Cardiac septum (tissue), 1 donor: Measurements from ENCODE around the gene AFAP1. TPM values are rescaled to one million over a fixed set of nuclear protein-coding genes. Genes with fewer than 3 reads are reported as not detected.

Source experiments
- DNase-seq: peaks from one replicate; pipeline ENCODE4 v3.0.0-alpha.2; 2020; ENCODE audit warnings: low spot score
- intact Hi-C: fragments of 100-400 bp; cut with DNase I; formaldehyde crosslinking; loops from one replicate; pipeline ENCODE4 v1.14.0; 2022
- total RNA-seq: library from RNA; stranded (reverse); fragmentation: NEBNext Ultra II Directional; extraction: Animal tissue kit (Norgen Biotek cat#: 25700); gene quantifications from one replicate; pipeline ENCODE4 v1.2.1, GENCODE V29; 2021
- donor health status: DM: no; HTN: no; CAD: no.

The AFAP1 gene
- total RNA-seq, 1 donor from 2014 or later: 8.7 TPM

- DNase-seq: no peak
- intact Hi-C loops: no loop called here
These were observed 181.9 kb downstream of the AFAP1 start for GRCh38 chr4:7757501-7758471.

GRCh38 chr4:7756561-7757355 lies 182.9 kb downstream of the AFAP1 start:
- intact Hi-C loops: no loop called here
- no peak for DNase-seq

- no peak for DNase-seq
- intact Hi-C loops: no loop called here
These were observed 183.6 kb downstream of the AFAP1 start for GRCh38 chr4:7756071-7756470.

- no peak for DNase-seq
- intact Hi-C loops: no loop called here
These were observed 184.1 kb downstream of the AFAP1 start for GRCh38 chr4:7755561-7755960.

- DNase-seq: no peak
- intact Hi-C loops: no loop called here
These were observed 184.9 kb downstream of the AFAP1 start for GRCh38 chr4:7754565-7755262.

GRCh38 chr4:7753931-7754465 lies 185.7 kb downstream of the AFAP1 start:
- DNase-seq: no peak
- intact Hi-C loops: no loop called here

GRCh38 chr4:7753271-7753670 lies 186.4 kb downstream of the AFAP1 start:
- no peak for DNase-seq
- intact Hi-C loops: no loop called here

- DNase-seq: no peak
- intact Hi-C loops: no loop called here
These were observed 187.0 kb downstream of the AFAP1 start for GRCh38 chr4:7752649-7753048.

GRCh38 chr4:7750972-7751371 lies 188.7 kb downstream of the AFAP1 start:
- no peak for DNase-seq
- intact Hi-C loops: no loop called here

GRCh38 chr4:7750523-7750922 lies 189.1 kb downstream of the AFAP1 start:
- intact Hi-C loops: no loop called here
- DNase-seq: no peak

- intact Hi-C loops: no loop called here
- no peak for DNase-seq
These were observed 192.1 kb downstream of the AFAP1 start for GRCh38 chr4:7747566-7747965.

- intact Hi-C loops: no loop called here
- no peak for DNase-seq
These were observed 192.6 kb downstream of the AFAP1 start for GRCh38 chr4:7747062-7747385.

GRCh38 chr4:7746351-7747061 lies 193.2 kb downstream of the AFAP1 start:
- DNase-seq: no peak
- intact Hi-C loops: no loop called here

- DNase-seq: no peak
- intact Hi-C loops: no loop called here
These were observed 194.3 kb downstream of the AFAP1 start for GRCh38 chr4:7745301-7745885.

GRCh38 chr4:7744142-7744804 lies 195.4 kb downstream of the AFAP1 start:
- no peak for DNase-seq
- intact Hi-C loops: no loop called here

GRCh38 chr4:7742807-7743280 lies 196.8 kb downstream of the AFAP1 start:
- intact Hi-C loops: no loop called here
- no peak for DNase-seq

GRCh38 chr4:7741946-7742806 lies 197.5 kb downstream of the AFAP1 start:
- intact Hi-C loops: no loop called here
- no peak for DNase-seq
